Cardiac septum (tissue), 1 donor: Measurements from ENCODE around the gene SLC30A3. TPM values are rescaled to one million over a fixed set of nuclear protein-coding genes. Genes with fewer than 3 reads are reported as not detected.

Experiments
- DNase-seq: peaks from one replicate; pipeline ENCODE4 v3.0.0-alpha.2; 2020; ENCODE audit warnings: low spot score
- intact Hi-C: fragments of 100-400 bp; cut with DNase I; formaldehyde crosslinking; loops from one replicate; pipeline ENCODE4 v1.14.0; 2022
- total RNA-seq: library from RNA; stranded (reverse); fragmentation: NEBNext Ultra II Directional; extraction: Animal tissue kit (Norgen Biotek cat#: 25700); gene quantifications from one replicate; pipeline ENCODE4 v1.2.1, GENCODE V29; 2021
- donor health status: DM: no; HTN: no; CAD: no.

SLC30A3 gene
- total RNA-seq, 1 donor from 2014 or later = 10.2 TPM

GRCh38 chr2:27242614-27242951 lies 20.3 kb downstream of the SLC30A3 start:
- DNase-seq = no peak
- intact Hi-C loops = no loop called here

- intact Hi-C loops = no loop called here
- DNase-seq = no peak
These were observed 20.9 kb downstream of the SLC30A3 start for GRCh38 chr2:27241761-27242613.

- no peak for DNase-seq
- intact Hi-C loops = no loop called here
These were observed 22.4 kb downstream of the SLC30A3 start for GRCh38 chr2:27240406-27240805.

- intact Hi-C loops = no loop called here
- no peak for DNase-seq
These were observed 23.9 kb downstream of the SLC30A3 start for GRCh38 chr2:27238976-27239375.

GRCh38 chr2:27237341-27237945 lies 25.4 kb downstream of the SLC30A3 start:
- intact Hi-C loops = no loop called here
- DNase-seq = no peak

GRCh38 chr2:27236626-27237025 lies 26.2 kb downstream of the SLC30A3 start:
- intact Hi-C loops = no loop called here
- no peak for DNase-seq

GRCh38 chr2:27236136-27236535 lies 26.7 kb downstream of the SLC30A3 start:
- intact Hi-C loops = no loop called here
- DNase-seq = no peak

- DNase-seq = peak; percentile 57
- intact Hi-C loops = no loop called here
These were observed 29.5 kb downstream of the SLC30A3 start for GRCh38 chr2:27233341-27233740.

- intact Hi-C loops = no loop called here
- DNase-seq = peak; percentile 66
These were observed 30.9 kb downstream of the SLC30A3 start for GRCh38 chr2:27231921-27232320.

- no peak for DNase-seq
- intact Hi-C loops = no loop called here
These were observed 35.3 kb downstream of the SLC30A3 start for GRCh38 chr2:27227501-27227900.

- intact Hi-C loops = no loop called here
- DNase-seq = no peak
These were observed 37.3 kb downstream of the SLC30A3 start for GRCh38 chr2:27225526-27225925.

- intact Hi-C loops = no loop called here
- DNase-seq = no peak
These were observed 39.4 kb downstream of the SLC30A3 start for GRCh38 chr2:27223416-27223815.

- no peak for DNase-seq
- intact Hi-C loops = no loop called here
These were observed 40.4 kb downstream of the SLC30A3 start for GRCh38 chr2:27222407-27222806.

GRCh38 chr2:27221166-27221565 lies 41.7 kb downstream of the SLC30A3 start:
- DNase-seq = no peak
- intact Hi-C loops = no loop called here

- intact Hi-C loops = no loop called here
- DNase-seq = no peak
These were observed 42.8 kb downstream of the SLC30A3 start for GRCh38 chr2:27220091-27220490.

GRCh38 chr2:27219091-27219490 lies 43.8 kb downstream of the SLC30A3 start:
- intact Hi-C loops = no loop called here

GRCh38 chr2:27218614-27219013 lies 44.2 kb downstream of the SLC30A3 start:
- no peak for DNase-seq
- intact Hi-C loops = no loop called here

More at GRCh38 chr2:27219091-27219490, 43.8 kb downstream of the SLC30A3 start:
- no peak for DNase-seq

GRCh38 chr2:27217173-27218121 lies 45.4 kb downstream of the SLC30A3 start, which contains the start of gene CAD:
Gene CAD (plus strand): TSS chr2:27217369. CDS start chr2:27217552, 183 bp downstream.
- peak; percentile 92 for DNase-seq
- intact Hi-C loops = no loop called here

- no peak for DNase-seq
- intact Hi-C loops = no loop called here
These were observed 46.3 kb downstream of the SLC30A3 start for GRCh38 chr2:27216416-27217137.
